LNCaP clone FGC (cell line): ENCODE measurements around the gene ARID3C.

Experiments
- DNase-seq: peaks from one replicate; pipeline ENCODE4 v3.0.0-alpha.2; 2011; ENCODE audit warnings: low read depth
- H3K4me3 ChIP-seq: 2 replicates; pipeline ENCODE4 v1.5.1; 2011; ENCODE audit warnings: mild to moderate bottlenecking, low read depth, low read length, control low read depth
- TF ChIP-seq, protein P1 (sequence below): IDR thresholded peaks from 2 replicates; pipeline ENCODE4 v1.5.1; 2012; ENCODE audit warnings: mild to moderate bottlenecking; ENCODE audit not compliant: control insufficient read depth, insufficient read depth; ENCODE audit errors: extremely low read depth

The ARID3C gene

GRCh38 chr9:34628656-34629490 is at the start of gene ARID3C:
TSS of gene ARID3C (minus strand) at chr9:34629066. CDS start at chr9:34628014, 1,052 bp downstream.
- peak within 1 kb of the TSS; percentile 42 for H3K4me3 ChIP-seq
- DNase-seq = no peak
- TF ChIP-seq, protein P1, sequence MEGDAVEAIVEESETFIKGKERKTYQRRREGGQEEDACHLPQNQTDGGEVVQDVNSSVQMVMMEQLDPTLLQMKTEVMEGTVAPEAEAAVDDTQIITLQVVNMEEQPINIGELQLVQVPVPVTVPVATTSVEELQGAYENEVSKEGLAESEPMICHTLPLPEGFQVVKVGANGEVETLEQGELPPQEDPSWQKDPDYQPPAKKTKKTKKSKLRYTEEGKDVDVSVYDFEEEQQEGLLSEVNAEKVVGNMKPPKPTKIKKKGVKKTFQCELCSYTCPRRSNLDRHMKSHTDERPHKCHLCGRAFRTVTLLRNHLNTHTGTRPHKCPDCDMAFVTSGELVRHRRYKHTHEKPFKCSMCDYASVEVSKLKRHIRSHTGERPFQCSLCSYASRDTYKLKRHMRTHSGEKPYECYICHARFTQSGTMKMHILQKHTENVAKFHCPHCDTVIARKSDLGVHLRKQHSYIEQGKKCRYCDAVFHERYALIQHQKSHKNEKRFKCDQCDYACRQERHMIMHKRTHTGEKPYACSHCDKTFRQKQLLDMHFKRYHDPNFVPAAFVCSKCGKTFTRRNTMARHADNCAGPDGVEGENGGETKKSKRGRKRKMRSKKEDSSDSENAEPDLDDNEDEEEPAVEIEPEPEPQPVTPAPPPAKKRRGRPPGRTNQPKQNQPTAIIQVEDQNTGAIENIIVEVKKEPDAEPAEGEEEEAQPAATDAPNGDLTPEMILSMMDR = 0 out of 2 replicates have a peak, but pooled peaks have one; percentile 17

DNA sequence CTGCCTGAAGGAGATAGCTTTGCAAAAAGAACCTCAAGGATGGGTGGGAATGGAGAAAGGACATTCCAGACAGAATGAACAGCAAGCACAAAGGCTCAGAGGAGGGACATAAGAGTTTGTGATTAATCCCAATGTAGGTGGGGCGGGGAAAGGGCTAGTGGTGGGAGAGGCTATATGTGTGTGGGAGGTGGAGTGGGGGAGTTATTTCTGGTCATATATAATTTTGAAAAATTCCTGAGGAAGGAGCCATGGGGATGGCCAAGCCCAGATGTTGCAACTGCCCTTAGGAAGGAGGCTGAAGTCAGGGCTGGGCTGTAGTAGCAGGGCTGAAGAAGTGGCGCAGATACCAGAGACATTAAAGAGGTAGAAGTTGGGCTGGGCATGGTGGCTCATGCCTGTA is 47.0 kb upstream of the ARID3C start:
- TF ChIP-seq, protein P1 = no peak
- no peak overlapping the region for H3K4me3 ChIP-seq
- DNase-seq = no peak

GRCh38 chr9:34675048-34675714 is 46.3 kb upstream of the ARID3C start:
- H3K4me3 ChIP-seq = no peak overlapping the region
- no peak for DNase-seq
- TF ChIP-seq, protein P1 = peak; percentile 83

GRCh38 chr9:34674440-34674839 is 45.6 kb upstream of the ARID3C start:
- DNase-seq = peak; percentile 53
- TF ChIP-seq, protein P1 = no peak
- no peak overlapping the region for H3K4me3 ChIP-seq

DNA sequence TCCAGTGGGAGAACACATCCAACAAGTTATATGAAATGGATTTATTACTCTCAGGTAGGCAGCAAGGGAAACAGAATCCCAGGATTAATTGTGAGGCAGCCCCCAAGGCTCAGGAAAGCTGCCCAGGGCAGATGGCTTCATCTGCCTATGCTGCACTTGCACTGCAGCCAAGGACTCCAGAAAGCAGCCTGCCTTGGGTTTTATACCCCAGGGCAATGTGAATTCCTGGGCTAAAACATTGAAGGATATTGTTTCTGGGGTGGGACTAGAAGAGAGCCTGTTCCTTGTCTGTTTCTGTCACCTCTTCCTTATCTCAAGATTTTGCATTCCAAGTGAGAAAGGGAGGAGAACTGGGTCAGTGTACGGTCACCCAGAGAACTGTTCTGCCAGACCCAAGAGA is 42.4 kb upstream of the ARID3C start:
- H3K4me3 ChIP-seq = no peak overlapping the region

GRCh38 chr9:34669809-34670562 is 41.1 kb upstream of the ARID3C start:
- H3K4me3 ChIP-seq = no peak overlapping the region
- DNase-seq = no peak
- TF ChIP-seq, protein P1 = no peak

More for the DNA sequence above, 42.4 kb upstream of the ARID3C start:
- TF ChIP-seq, protein P1 = no peak
- no peak for DNase-seq
